ENCODE results near the gene TBX19. TPM values are rescaled to one million over a fixed set of nuclear protein-coding genes. Genes with fewer than 3 reads are reported as not detected.
A peak's percentile ranks its signal among the peaks of the same experiment; 100 is the strongest.
"Not testable (repeated sequence)": the region's sequence is repeated elsewhere in the genome, so short reads cannot be mapped to it uniquely, and the experiment has no call there.

TBX19 gene
- total RNA-seq, 2 donors from 2014 or later: 1.9 to 3.8 TPM

DNA sequence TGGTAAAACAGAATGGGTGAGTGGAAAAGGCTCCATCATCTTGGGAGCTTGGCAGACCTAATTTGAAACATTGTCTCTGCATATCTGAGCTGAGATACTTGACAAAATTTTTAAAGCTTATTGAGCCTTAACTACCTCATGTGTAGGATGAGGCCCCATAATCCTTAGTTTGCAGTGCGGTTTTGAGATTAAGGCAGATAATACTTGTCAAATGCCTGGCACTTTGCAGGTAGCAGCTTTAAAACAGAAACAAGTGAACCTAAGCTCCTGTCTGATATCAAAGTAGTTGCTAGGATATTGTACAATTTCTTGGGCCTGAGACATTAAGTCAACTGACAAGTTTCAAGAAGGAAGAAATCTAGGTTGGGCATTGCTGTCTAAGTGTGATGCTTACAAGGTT is 65.3 kb downstream of the TBX19 start:
- no peaks in the 10 kb centered on the region for H3K36me3 ChIP-seq
- H3K4me1 ChIP-seq (replicated peaks): no peaks in the 10 kb centered on the region
- intact Hi-C loops (cut with DNase I): no loop called here
- H3K27me3 ChIP-seq (replicated peaks; ENCODE audit: insufficient read depth): no peaks in the 10 kb centered on the region
- WGBS: 81% methylated on average over 1 of the region's 1 CpG
- no peak overlapping the region for H3K4me3 ChIP-seq
- no peaks in the 10 kb centered on the region for H3K9me3 ChIP-seq
- no peak for DNase-seq (ENCODE audit: low spot score)
- TF ChIP-seq POLR2AphosphoS5 (IDR thresholded peaks at IDR 0.05): no peak
- TF ChIP-seq, protein P1, sequence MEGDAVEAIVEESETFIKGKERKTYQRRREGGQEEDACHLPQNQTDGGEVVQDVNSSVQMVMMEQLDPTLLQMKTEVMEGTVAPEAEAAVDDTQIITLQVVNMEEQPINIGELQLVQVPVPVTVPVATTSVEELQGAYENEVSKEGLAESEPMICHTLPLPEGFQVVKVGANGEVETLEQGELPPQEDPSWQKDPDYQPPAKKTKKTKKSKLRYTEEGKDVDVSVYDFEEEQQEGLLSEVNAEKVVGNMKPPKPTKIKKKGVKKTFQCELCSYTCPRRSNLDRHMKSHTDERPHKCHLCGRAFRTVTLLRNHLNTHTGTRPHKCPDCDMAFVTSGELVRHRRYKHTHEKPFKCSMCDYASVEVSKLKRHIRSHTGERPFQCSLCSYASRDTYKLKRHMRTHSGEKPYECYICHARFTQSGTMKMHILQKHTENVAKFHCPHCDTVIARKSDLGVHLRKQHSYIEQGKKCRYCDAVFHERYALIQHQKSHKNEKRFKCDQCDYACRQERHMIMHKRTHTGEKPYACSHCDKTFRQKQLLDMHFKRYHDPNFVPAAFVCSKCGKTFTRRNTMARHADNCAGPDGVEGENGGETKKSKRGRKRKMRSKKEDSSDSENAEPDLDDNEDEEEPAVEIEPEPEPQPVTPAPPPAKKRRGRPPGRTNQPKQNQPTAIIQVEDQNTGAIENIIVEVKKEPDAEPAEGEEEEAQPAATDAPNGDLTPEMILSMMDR (IDR thresholded peaks at IDR 0.05): no peak
- no peak for TF ChIP-seq POLR2A (IDR thresholded peaks at IDR 0.05)
- no peak overlapping the region for H3K27ac ChIP-seq

DNA sequence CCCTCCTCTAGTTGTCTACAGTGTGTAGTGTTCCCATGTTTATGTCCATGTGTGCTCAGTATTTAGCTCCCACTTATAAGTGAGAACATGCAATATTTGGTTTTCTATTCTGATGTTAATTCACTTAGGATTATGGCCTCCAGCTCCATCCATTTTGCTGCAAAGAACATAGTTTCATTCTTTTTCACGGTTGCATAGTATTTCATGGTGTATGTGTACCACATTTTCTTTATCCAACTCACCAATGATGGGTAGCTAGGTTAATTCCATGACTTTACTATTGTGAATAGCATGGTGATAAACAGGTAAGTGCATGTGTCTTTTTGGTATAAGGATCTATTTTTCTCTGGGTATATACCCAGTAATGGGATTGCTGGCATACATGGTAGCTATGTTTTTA is 67.0 kb downstream of the TBX19 start:
- Histone ChIP-seq H3K4me3 (no peak overlapping the region), H3K27me3 (replicated peaks; ENCODE audit: insufficient read depth) (no peaks in the 10 kb centered on the region), H3K27ac (no peak overlapping the region), H3K36me3 (no peaks in the 10 kb centered on the region), H3K4me1 (replicated peaks) (no peaks in the 10 kb centered on the region), H3K9me3 (no peaks in the 10 kb centered on the region)
- no peak for TF ChIP-seq POLR2AphosphoS5 (IDR thresholded peaks at IDR 0.05)
- TF ChIP-seq POLR2A (IDR thresholded peaks at IDR 0.05): no peak
- no peak for DNase-seq (ENCODE audit: low spot score)
- intact Hi-C loops (cut with DNase I): no loop called here
- WGBS: 97% methylated on average over 1 of the region's 1 CpG

DNA sequence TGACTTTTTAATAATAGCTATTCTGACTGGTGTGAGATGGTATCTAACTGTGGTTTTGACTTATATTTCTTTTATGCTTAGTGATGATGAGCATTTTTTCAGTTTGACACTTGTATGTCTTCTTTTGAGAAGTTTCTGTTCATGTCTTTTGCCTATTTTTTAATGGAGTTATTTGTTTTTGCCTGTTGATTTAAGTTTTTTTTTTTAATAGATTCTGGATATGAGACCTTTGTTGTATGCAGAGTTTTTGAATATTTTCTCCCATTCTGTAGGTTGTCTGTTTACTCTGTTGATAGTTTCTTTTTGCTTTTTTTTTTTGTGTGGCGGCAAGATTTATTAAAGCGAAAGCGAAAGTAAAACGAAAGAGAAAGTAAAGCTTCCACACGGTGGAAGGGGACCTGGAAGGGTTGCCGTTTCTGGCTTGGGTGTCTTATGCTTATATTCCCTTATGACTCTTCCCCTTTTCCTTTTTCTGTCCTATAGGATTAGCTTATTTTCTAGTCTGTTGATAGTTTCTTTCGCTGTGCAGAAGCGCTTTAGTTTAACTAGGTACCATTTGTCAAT is 67.6 kb downstream of the TBX19 start:
- no peak for DNase-seq (ENCODE audit: low spot score)
- no peaks in the 10 kb centered on the region for H3K27me3 ChIP-seq (replicated peaks; ENCODE audit: insufficient read depth)
- no peaks in the 10 kb centered on the region for H3K9me3 ChIP-seq
- intact Hi-C loops (cut with DNase I): no loop called here
- H3K36me3 ChIP-seq: no peaks in the 10 kb centered on the region
- H3K4me1 ChIP-seq (replicated peaks): no peaks in the 10 kb centered on the region
- H3K27ac ChIP-seq: no peak overlapping the region
- peak overlapping the region; percentile 7 to 12 for H3K4me3 ChIP-seq
- TF ChIP-seq POLR2AphosphoS5 (IDR thresholded peaks at IDR 0.05): no peak
- no peak for TF ChIP-seq POLR2A (IDR thresholded peaks at IDR 0.05)
- TF ChIP-seq, protein P1 (IDR thresholded peaks at IDR 0.05): no peak
- 62% methylated on average over 8 of the region's 8 CpGs for WGBS

DNA sequence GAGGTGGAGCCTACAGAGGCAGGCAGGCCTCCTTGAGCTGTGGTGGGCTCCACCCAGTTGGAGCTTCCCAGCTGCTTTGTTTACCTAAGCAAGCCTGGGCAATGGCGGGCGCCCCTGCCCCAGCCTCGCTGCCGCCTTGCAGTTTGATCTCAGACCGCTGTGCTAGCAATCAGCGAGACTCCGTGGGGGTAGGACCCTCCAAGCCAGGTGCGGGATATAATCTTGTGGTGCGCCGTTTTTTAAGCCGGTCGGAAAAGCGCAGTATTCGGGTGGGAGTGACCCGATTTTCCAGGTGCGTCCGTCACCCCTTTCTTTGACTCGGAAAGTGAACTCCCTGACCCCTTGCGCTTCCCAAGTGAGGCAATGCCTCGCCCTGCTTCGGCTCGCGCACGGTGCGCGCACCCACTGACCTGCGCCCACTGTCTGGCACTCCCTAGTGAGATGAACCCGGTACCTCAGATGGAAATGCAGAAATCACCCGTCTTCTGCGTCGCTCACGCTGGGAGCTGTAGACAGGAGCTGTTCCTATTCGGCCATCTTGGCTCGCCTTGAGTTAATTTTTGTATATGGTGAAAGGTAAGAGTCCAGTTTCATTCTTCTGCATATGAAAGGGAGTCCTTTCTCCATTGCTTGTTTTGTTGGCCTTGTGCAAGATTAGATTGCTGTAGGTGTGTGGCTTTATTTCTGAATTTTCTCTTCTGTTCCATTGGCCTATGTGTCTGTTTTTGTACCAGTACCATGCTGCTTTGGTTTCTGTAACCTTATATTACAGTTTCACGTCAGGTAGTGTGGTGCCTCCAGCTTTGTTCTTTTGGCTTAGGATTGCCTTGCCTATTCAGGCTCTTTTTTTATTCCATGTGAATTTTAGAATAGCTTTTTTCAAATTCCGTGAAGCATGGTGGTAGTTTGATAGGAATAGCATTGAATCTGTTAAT is 73.9 kb downstream of the TBX19 start:
- H3K36me3 ChIP-seq; H3K27me3 ChIP-seq (replicated peaks; ENCODE audit: insufficient read depth); H3K4me1 ChIP-seq (replicated peaks); H3K27ac ChIP-seq; intact Hi-C loops (cut with DNase I); H3K9me3 ChIP-seq; H3K4me3 ChIP-seq; DNase-seq (ENCODE audit: low spot score): not testable (repeated sequence)
- 89% methylated on average over 36 of the region's 36 CpGs for whole genome bisulfite sequencing

DNA sequence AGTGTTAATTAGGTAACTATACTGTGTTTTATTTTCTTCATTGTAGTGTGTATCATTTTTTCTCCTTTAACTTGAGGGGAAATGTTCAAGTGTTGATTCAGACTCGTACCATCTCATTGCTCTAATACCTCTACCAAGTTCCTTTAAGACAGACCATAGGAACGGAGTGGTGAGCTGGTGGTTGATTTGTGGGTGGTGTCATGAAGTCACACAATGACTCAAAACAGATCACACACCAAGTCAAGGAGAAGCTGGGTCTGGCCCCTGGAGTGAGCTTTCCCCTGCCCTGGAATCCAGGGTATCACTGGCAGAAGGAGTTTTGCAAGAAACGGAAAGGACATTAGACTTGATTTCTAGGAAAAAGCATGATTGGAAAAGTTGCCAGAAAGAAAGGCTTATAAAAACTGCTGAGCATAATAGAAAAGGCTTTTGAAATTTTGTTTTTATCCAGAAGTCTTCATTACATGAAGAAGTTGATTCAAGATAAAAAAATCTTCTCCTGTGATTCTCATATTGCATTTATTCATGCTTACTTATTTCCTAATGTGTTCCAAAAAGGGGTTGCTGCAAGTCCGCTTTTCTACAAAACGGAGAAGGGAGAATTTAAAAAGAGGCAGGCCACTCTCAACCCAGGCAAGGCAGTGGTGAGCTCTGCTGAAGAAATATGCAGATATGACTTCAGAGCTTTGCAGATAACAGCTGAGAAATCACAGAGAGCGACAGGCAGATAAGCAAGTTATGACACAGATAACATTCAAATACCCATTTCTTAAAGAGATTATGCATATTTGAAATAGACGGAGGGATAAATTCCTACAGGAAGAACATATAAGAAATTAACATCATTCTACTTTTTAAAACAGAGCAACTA is 79.7 kb downstream of the TBX19 start:
- DNase-seq (ENCODE audit: low spot score): no peak
- intact Hi-C loops (cut with DNase I): no loop called here
- Histone ChIP-seq H3K9me3 (no peaks in the 10 kb centered on the region), H3K4me3 (no peak overlapping the region), H3K4me1 (replicated peaks) (no peaks in the 10 kb centered on the region), H3K27ac (no peak overlapping the region), H3K36me3 (no peaks in the 10 kb centered on the region), H3K27me3 (replicated peaks; ENCODE audit: insufficient read depth) (no peaks in the 10 kb centered on the region)
- TF ChIP-seq POLR2AphosphoS5 (IDR thresholded peaks at IDR 0.05) (no peak), POLR2A (IDR thresholded peaks at IDR 0.05) (no peak)
- TF ChIP-seq, protein P1 (IDR thresholded peaks at IDR 0.05): no peak
- 66% methylated on average over 7 of the region's 7 CpGs for WGBS
